Kasumi-1 (cell line): ENCODE measurements around the gene PRRX2.

Experiments
- DNase-seq, 2 experiments: peaks; one replicate each; lab custom pipeline; 2025; lab: John Stamatoyannopoulos, UW

PRRX2 gene

GRCh38 chr9:129679537-129679936 lies 14.1 kb downstream of the PRRX2 start:
- no peak for DNase-seq

- no peak for DNase-seq
Observed at GRCh38 chr9:129681924-129682323, 16.5 kb downstream of the PRRX2 start.

GRCh38 chr9:129682381-129682780 lies 16.9 kb downstream of the PRRX2 start:
- no peak for DNase-seq

DNA sequence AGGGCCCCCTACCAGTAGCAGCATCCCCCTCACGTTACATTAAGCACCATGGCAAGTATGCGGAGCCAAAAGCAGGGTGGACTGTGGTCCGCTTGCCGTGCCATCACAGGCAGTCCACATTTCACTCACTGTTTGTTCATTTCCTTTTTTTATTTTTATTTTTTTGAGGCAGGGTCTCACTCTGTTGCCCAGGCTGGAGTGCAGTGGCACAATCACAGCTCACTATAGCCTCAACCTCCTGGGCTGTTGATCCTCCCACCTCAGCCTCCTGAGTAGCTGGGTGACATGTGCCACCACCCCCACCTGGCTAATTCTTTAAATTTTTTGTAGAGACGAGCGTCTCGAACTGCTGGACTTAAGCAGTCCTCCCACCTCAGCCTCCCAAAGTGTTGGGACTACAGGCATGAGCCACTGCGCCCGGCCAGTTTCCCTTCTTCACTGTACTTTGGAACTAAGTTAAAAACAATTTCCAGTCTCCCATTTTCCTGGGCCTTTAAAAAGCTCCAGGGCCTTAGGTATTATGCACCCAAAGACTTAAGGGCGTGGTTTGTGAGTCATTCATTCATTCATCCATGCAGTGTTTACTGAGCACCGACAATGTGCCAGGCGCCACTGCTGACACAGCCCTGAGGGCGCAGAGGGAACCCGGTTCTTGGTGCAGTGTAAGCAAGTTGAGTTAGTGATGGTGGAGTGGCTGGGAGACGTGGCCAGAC lies 19.9 kb downstream of the PRRX2 start:
- no peak for DNase-seq

DNA sequence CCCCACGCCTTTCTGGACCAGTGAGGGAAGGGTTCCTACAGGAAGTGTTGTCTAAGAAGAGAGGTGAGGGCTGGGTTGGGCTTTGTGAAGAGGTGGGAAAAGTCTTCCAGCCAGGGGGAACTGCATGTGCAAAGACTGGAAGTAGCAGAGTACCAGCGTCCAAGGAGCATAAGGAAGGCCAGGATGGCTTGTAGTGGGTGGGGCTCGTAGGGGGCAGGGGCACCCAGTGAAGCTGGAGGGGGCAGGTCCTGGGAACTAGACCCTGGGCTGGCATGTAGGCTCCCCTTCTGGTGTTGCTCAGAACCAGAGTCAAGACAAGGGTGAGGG lies 20.4 kb downstream of the PRRX2 start:
- DNase-seq: no peak

DNA sequence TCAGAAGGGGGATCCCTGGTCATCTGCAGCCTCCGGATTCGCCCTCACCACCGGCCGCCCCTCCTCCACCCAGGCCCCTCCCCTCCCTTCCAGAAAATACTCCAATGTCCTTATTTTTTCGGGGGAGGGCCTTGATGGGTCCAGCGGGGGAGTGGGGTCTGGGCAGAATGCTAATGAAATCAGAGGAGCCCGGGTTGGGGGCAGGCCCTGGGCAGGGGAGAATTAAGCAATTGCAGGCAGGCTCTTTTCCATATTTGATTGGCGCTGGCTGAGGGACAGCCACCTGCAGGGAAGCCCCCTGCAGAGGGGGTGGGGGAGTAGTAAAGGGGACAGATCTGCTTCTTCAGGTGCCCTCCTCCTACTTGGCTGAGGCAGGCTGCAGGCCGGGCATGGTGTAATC lies 21.3 kb downstream of the PRRX2 start:
- no peak for DNase-seq

- no peak for DNase-seq
Observed at GRCh38 chr9:129687391-129687790, 21.9 kb downstream of the PRRX2 start.

GRCh38 chr9:129688285-129689043 lies 23.0 kb downstream of the PRRX2 start:
- DNase-seq: no peak

GRCh38 chr9:129692534-129692933 lies 27.1 kb downstream of the PRRX2 start:
- DNase-seq: no peak

DNA sequence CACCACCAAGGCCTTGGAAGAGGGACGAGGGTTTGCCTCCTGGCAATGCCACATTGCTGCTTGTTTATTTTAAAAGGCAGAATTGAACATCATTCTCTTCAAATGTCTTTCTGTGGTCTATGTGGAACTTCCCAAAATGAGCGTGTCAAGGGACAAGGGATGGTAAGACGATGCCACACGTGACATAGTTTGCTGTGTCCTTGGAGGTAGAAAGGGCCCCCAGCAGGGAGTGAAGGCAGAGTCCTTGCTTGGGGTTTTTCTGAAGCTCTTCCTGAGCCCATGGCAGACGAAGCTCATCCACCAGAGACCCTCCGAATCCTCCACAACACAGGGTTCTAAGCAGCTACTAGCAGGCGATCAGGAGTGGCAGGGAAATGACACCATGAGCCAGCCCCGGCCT lies 28.3 kb downstream of the PRRX2 start:
- no peak for DNase-seq

DNA sequence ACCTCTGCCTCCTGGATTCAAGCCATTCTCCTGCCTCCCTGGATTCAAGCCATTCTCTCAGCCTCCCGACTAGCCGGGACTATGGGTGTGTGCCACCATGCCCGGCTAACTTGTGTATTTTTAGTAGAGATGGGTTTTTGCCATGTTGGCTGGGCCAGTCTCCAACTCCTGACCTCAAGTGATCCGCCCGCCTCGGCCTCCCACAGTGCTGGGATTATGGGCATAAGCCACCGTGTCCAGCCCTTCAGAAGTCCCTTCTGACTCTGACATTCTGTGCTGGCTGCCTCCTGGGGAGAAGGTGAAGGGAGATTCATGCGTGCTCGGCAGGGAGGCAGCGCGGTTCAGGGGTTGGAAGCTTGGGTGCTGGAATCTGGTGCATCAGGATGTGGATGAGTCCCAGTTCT lies 28.8 kb downstream of the PRRX2 start:
- no peak for DNase-seq

DNA sequence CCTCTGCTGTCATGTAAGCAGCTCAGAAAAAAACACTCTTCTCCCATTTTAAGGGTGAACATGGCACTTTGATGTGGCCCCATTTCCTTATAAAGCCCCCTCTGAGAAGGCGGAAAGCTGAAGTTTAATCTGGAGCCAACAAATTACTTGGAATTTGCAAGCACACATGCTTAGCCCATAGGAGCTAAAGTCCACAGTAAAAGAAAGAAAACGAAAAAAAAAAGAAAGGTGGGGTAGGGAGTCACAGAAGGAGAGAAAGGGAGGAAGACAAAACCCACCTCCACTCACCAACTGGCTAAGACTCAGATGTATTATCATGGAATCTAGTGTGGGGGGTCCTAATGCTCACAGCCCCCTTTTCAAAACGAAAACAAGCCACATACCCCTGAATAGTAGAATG lies 30.4 kb downstream of the PRRX2 start:
- DNase-seq: no peak

DNA sequence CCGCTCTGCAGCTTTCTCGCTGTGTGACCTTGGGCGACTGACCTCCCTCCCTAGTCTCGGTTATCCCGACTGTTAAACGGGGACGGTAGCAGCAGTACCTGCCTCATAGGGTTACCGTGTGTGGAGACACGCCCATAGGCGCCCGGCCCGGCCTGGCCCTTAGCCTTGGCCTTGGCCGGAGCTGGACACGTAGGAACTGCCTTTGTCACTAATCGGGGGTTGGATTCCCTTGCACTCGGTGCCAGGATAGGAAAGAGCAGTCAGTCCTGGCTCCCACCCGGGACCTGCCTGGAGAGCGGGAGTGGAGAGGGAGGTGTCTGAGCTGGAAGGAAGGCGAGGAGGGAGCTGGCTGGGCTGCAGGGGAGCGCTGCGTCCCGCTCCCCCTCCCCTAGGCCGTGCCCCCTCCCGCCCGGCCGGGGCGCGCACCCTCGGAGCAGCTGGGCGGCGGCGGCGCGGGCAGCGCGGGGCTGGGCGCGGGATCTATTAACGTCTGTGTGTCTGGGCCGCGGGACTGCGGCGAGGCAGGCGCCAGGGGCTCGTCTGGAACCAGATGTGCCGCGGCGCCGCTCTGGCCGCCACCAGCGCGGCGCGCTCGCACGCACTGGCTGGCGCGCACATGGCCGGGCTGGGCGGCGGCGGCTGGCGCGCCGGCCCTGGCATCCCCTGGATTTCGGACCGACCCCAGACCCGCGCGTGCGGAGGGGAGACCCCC lies 31.7 kb downstream of the PRRX2 start:
- no peak for DNase-seq

DNA sequence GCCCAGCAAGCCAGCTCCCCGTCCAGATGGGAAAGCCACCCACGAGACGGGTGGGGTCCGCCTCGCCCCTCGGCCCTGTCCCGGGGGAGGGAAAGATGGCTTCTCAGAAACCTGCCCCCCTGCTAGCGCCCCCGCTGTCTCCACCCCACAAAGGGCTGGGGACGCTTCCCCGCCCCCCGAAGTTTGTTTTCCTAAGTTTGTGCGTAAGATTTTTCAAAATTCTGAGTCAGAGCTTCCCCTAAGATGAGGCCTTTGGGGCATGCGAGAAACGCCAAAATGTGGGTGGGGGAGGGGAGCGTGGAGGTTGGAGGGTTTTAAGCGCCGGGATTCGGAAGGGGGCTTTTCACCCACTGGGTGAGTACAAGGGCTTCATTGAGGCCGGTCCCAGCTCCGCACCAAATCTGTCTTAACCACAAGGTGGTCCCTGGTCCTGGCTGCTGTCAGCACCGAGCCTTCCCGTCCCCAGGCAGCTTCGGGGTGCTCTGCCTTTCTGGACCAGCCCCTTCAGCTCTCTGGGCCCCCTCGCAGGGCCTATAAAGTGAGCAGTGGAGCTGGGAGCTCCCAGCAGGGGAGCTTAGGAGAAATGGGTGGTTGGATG lies 32.3 kb downstream of the PRRX2 start:
- DNase-seq: no peak

GRCh38 chr9:129698254-129698757 lies 32.9 kb downstream of the PRRX2 start:
- DNase-seq: no peak

- no peak for DNase-seq
Observed at GRCh38 chr9:129701054-129701453, 35.6 kb downstream of the PRRX2 start.

- DNase-seq: no peak
Observed at GRCh38 chr9:129701549-129701948, 36.1 kb downstream of the PRRX2 start.

DNA sequence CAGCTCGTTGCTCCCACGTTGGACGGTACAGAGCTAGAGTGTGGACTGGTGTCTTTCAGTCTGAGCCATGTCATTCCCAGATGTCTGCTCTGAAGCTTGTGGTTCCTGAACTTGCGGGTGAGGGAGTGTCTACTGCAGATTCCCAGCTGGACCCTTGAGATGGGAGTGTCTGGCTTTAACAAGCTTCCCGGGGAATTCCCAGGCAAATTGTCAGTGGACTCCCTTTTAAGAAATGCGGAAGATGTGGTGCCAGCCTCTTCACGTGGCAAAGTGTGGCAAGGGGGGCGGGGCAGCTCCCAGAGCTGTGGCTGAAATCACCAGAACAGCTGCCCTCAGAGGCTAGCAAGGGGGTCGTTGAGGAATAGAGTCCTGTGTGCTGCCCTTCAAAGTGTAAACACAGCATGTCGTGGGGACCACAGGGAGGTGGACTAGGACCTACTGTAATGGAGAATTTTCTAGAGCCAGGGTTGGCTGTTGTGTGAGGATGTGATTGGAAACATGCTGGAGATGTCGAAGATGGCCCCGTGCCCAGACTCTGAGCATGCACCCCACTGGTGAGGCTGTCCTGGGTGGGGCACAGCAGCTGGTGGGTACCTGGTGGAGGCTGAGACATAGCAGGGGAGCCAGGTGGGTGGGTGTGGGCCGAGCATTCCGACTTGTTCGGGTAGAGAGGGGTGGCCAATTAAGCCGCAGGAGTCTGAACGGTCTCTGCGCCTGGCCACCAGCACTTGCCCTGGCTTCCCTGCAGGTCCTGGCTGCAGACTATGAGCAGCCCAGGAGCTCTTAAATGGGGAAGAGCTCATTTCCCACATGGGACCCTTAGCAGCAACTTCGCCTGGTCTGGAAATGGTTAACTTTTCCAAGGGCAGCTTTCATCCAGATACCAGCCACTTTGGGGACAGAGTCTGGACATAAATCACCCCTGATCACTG lies 37.4 kb downstream of the PRRX2 start:
- DNase-seq: no peak

DNA sequence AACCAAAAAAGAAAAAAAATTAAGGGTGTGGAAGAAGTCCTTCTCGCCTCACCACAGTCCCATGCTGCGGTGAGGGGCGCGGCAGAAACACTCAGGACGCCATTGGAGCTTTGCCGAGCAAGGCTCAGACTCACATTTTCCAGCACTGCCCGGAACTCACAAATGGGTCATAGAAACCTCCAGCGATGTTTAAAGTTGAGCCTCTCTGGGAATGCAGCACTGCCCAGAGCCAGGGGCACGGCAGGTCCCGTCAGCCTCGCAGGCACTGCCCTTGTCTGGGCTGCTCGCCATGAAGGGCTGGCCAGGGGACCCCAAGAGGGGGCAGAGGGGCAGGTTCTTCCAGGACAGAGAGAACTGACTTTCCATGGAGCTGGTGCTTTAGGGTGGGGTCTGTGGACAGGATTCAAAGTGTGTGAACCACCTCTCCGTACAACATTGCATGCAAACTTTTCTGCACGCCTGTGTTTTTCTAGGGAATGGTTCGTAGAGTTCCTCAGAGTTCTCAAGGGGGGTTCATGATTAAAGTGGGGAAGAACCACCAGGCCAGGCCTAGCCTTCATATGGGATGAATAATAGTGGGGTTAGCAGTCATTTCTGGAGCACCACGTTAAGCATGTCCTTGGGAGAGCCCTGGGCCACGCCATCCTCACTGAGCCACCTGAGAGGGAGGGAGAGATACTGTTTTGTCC lies 38.4 kb downstream of the PRRX2 start:
- no peak for DNase-seq

- no peak for DNase-seq
Observed at GRCh38 chr9:129704807-129705206, 39.4 kb downstream of the PRRX2 start.

DNA sequence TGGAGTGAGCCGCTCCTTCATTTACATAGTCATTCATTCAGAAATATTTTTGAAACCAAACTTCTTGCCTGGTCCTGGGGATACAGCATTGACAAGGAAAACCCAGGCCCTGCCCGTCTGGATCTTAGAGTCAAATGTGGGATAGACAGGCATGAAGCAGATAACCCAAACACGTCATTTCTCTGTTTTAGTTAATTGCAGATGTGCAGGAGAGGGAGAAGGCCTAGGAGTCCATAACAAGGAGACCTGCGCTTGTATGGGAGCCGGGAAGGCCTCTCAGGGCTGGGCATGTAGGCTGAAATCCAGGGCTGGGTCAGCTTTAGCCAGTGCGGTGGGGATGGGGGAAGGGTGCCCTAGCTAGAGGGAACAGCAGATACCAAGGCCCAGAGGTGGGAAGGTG lies 43.3 kb downstream of the PRRX2 start:
- DNase-seq: no peak
